OCI-LY3 (cell line): ENCODE data around the gene FANK1.

Source experiments
- H2AFZ ChIP-seq: fragments of 200-600, 300-600 bp; shearing (Covaris generic); 2 replicates; pipeline ENCODE4 v1.6.0; 2014; ENCODE audit warnings: antibody characterized with exemption, low read depth, low read length
- H3K27ac ChIP-seq: fragments of 200-600, 300-600 bp; sonication (generic); 2 replicates; pipeline ENCODE4 v1.5.1; 2014; ENCODE audit warnings: mild to moderate bottlenecking, low read length, moderate library complexity, mixed read lengths
- H3K27me3 ChIP-seq: fragments of 200-600, 300-600 bp; sonication (generic); 2 replicates; pipeline ENCODE4 v1.6.1; 2014; ENCODE audit warnings: low read depth, low read length, mixed read lengths
- H3K36me3 ChIP-seq: fragments of 200-600, 300-600 bp; sonication (generic); replicated peaks from 2 replicates; pipeline ENCODE3; 2014; ENCODE audit warnings: low read depth, low read length, mixed read lengths
- H3K4me1 ChIP-seq: fragments of 300-600, 200-600 bp; sonication (generic); 2 replicates; pipeline ENCODE4 v1.6.1; 2014; ENCODE audit warnings: low read length, mixed read lengths
- H3K4me2 ChIP-seq: fragments of 200-600, 300-600 bp; sonication (generic); 2 replicates; pipeline ENCODE4 v1.6.1; 2014; ENCODE audit warnings: low read length, mixed read lengths
- H3K4me3 ChIP-seq: fragments of 300-600, 200-600 bp; sonication (generic); 2 replicates; pipeline ENCODE4 v1.5.1; 2014; ENCODE audit warnings: antibody characterized with exemption, mild to moderate bottlenecking, low read length, moderate library complexity
- H3K79me2 ChIP-seq: fragments of 300-600, 200-600 bp; shearing (Covaris generic); 2 replicates; pipeline ENCODE4 v1.6.1; 2014; ENCODE audit warnings: mild to moderate bottlenecking, low read length, mixed read lengths
- H3K9ac ChIP-seq: fragments of 300-600, 200-600 bp; shearing (Covaris generic); 2 replicates; pipeline ENCODE4 v1.6.0; 2014; ENCODE audit warnings: mild to moderate bottlenecking, low read length, moderate library complexity
- H3K9me3 ChIP-seq: fragments of 200-600, 300-600 bp; shearing (Covaris generic); 2 replicates; pipeline ENCODE4 v1.6.1; 2014; ENCODE audit warnings: low read length, mixed read lengths; ENCODE audit not compliant: insufficient read depth
- H4K20me1 ChIP-seq: fragments of 200-600, 300-600 bp; sonication (generic); 2 replicates; pipeline ENCODE4 v1.6.1; 2016; ENCODE audit warnings: low read length, mixed read lengths; ENCODE audit not compliant: insufficient read depth
- CTCF ChIP-seq: fragments of 200-600, 300-600 bp; sonication (generic); IDR thresholded peaks from 2 replicates; pipeline ENCODE4 v1.5.1; 2014; ENCODE audit warnings: antibody characterized with exemption, low read length, low read depth
- EZH2phosphoT487 ChIP-seq: fragments of 200-600 bp; shearing (Covaris generic); IDR thresholded peaks from 2 replicates; pipeline ENCODE4 v1.6.1; 2018; ENCODE audit warnings: antibody characterized with exemption, mixed run types, low read depth

FANK1 gene

DNA sequence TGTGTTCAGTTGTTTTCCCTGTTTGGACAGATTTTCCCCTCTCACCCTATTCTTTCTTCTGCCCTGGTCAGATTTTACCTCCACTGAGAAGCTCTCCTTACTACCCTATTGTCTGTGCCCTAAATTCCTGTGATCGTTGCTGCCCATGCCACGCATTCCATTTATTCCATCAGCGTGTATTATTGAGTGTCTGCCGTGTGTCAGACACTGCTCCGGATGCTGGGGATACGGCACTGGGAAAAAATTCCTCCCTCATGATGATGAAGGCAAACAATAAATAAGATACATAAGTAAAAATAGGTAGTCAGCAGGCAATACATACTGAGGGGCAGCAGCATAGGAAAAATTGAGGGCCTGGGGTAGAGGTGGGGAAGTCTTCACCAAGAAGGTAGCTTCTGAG is 86.8 kb downstream of the FANK1 start:
- Histone ChIP-seq H3K9ac (no peak overlapping the region), H2AFZ (no peak overlapping the region), H3K36me3 (no peaks in the 10 kb centered on the region), H3K4me2 (peak overlapping the region; percentile 62; the same call in 1 of the 2 replicates), H3K4me3 (no peak overlapping the region), H3K27ac (no peak overlapping the region), H3K9me3 (no peaks in the 10 kb centered on the region), H3K27me3 (no peaks in the 10 kb centered on the region), H3K79me2 (no peaks in the 10 kb centered on the region), H4K20me1 (no peaks in the 10 kb centered on the region), H3K4me1 (peaks cover 31% of the 10 kb centered on the region)
- TF ChIP-seq EZH2phosphoT487 (no peak), CTCF (no peak)

DNA sequence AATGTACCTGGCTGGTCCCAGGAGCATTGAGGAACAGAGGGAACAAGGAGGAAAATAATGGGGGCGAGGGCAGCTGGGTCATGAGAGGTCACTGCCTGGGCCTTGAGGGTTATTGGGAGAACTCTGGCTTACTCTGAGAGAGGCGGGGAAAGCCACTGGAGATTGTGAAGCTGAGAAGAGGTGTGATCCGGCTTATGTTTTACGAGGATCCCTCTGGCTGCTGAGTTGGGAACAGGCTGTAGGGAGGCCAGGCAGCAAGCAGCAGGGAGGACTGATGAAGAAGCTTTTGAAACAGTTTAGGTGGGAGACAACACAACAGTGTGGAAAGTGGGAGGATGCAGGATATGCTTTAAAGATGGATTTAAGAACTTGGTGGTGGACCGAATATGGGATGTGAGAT is 87.3 kb downstream of the FANK1 start:
- Histone ChIP-seq H3K4me2 (no peak overlapping the region), H3K27ac (no peak overlapping the region), H4K20me1 (no peaks in the 10 kb centered on the region), H3K79me2 (no peaks in the 10 kb centered on the region), H3K4me3 (no peak overlapping the region), H3K27me3 (no peaks in the 10 kb centered on the region), H3K4me1 (peaks cover 31% of the 10 kb centered on the region), H3K9me3 (no peaks in the 10 kb centered on the region), H2AFZ (no peak overlapping the region), H3K9ac (no peak overlapping the region), H3K36me3 (no peaks in the 10 kb centered on the region)
- TF ChIP-seq EZH2phosphoT487 (no peak), CTCF (no peak)

GRCh38 chr10:125984346-125984745 is 88.0 kb downstream of the FANK1 start:
- no peak for TF ChIP-seq CTCF
- TF ChIP-seq EZH2phosphoT487: no peak
- H3K79me2 ChIP-seq: no peaks in the 10 kb centered on the region
- H2AFZ ChIP-seq: peak overlapping the region; percentile 60
- no peaks in the 10 kb centered on the region for H3K9me3 ChIP-seq
- no peaks in the 10 kb centered on the region for H3K27me3 ChIP-seq
- no peak overlapping the region for H3K27ac ChIP-seq
- no peak overlapping the region for H3K4me2 ChIP-seq
- no peaks in the 10 kb centered on the region for H4K20me1 ChIP-seq
- no peaks in the 10 kb centered on the region for H3K36me3 ChIP-seq
- no peak overlapping the region for H3K4me3 ChIP-seq
- H3K4me1 ChIP-seq: peaks cover 31% of the 10 kb centered on the region
- H3K9ac ChIP-seq: no peak overlapping the region

DNA sequence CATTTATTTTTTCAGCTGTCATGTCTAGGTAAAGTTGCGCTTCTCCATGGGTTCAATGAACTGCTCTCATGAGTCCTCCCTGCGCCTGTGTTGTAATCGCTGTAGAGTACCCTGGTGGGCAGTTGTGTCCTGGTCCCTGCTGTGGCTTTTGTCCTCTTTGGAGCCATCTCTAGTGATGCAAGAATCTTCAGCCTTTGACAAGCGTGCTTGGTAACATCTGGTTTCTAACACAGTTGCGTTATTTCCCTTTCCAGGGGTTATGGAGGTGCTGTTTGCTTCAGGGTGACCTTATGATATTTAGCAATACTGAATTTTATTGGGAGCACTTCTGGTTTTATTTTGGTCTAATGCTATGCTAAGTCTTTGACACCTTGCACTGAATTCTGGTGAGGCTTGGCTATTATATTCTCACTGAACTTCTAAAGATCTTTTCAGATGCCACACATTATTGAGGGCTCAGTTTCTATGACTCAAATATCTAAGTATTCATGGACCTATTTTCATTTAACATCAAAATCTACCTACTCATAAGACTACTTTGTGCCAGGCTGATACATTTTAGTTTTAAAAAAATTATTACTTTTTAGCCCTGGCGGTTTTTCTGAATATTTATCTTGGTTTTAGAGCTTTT is 88.6 kb downstream of the FANK1 start:
- H3K27ac ChIP-seq: no peak overlapping the region
- H3K9me3 ChIP-seq: no peaks in the 10 kb centered on the region
- H3K36me3 ChIP-seq: no peaks in the 10 kb centered on the region
- H3K4me2 ChIP-seq: no peak overlapping the region
- H3K9ac ChIP-seq: no peak overlapping the region
- no peaks in the 10 kb centered on the region for H4K20me1 ChIP-seq
- peaks cover 31% of the 10 kb centered on the region for H3K4me1 ChIP-seq
- H3K4me3 ChIP-seq: no peak overlapping the region
- H3K27me3 ChIP-seq: no peaks in the 10 kb centered on the region
- peak overlapping the region; percentile 60 for H2AFZ ChIP-seq
- no peak for TF ChIP-seq EZH2phosphoT487
- TF ChIP-seq CTCF: no peak
- H3K79me2 ChIP-seq: no peaks in the 10 kb centered on the region
